Measurements from ENCODE around the gene TMC2.
A peak's percentile ranks its signal among the peaks of the same experiment; 100 is the strongest.

The TMC2 gene

GRCh38 chr20:2595076-2595475 is 58.7 kb downstream of the TMC2 start:
- no peak for DNase-seq

GRCh38 chr20:2596673-2597279 is 60.4 kb downstream of the TMC2 start:
- no peak for DNase-seq

- DNase-seq, result peak; percentile 24
These were observed 63.1 kb downstream of the TMC2 start for GRCh38 chr20:2599288-2600006.

GRCh38 chr20:2602046-2602735 is 65.8 kb downstream of the TMC2 start:
- DNase-seq, result no peak

- DNase-seq, result no peak
These were observed 66.4 kb downstream of the TMC2 start for GRCh38 chr20:2602746-2603145.

GRCh38 chr20:2603816-2604505 is 67.6 kb downstream of the TMC2 start:
- no peak for DNase-seq

- DNase-seq, result no peak
These were observed 68.1 kb downstream of the TMC2 start for GRCh38 chr20:2604506-2604835.

GRCh38 chr20:2606507-2607006 is 70.2 kb downstream of the TMC2 start:
- DNase-seq, result no peak

- DNase-seq, result no peak
These were observed 74.0 kb downstream of the TMC2 start for GRCh38 chr20:2610326-2610725.

- no peak for DNase-seq
These were observed 74.8 kb downstream of the TMC2 start for GRCh38 chr20:2610941-2611720.

- DNase-seq, result no peak
These were observed 75.7 kb downstream of the TMC2 start for GRCh38 chr20:2612073-2612472.

- no peak for DNase-seq
These were observed 80.3 kb downstream of the TMC2 start for GRCh38 chr20:2616634-2617033.

GRCh38 chr20:2617099-2617714 is 80.8 kb downstream of the TMC2 start:
- no peak for DNase-seq

- DNase-seq, result no peak
These were observed 82.4 kb downstream of the TMC2 start for GRCh38 chr20:2618815-2619214.

- DNase-seq, result no peak
These were observed 83.0 kb downstream of the TMC2 start for GRCh38 chr20:2619337-2619736.

GRCh38 chr20:2619961-2620595 is 83.7 kb downstream of the TMC2 start:
- DNase-seq, result no peak

GRCh38 chr20:2624190-2624589 is 87.8 kb downstream of the TMC2 start:
- DNase-seq, result no peak

- no peak for DNase-seq
These were observed 88.7 kb downstream of the TMC2 start for GRCh38 chr20:2625062-2625461.

GRCh38 chr20:2626853-2627541 is 90.6 kb downstream of the TMC2 start:
- no peak for DNase-seq

GRCh38 chr20:2631228-2631627 is 94.9 kb downstream of the TMC2 start:
- no peak for DNase-seq

GRCh38 chr20:2633381-2633780 is 97.0 kb downstream of the TMC2 start:
- no peak for DNase-seq
